VCaP (cell line): ENCODE results near the gene C5orf15.

Experiments
- H3K27ac ChIP-seq: fragments of 450-650 bp; 2 replicates; pipeline ENCODE4 v1.5.1; 2017
- TF ChIP-seq, protein P1 (sequence below): fragments of 450-650 bp; conservative IDR thresholded peaks from 2 replicates; pipeline ENCODE4 v1.5.1; 2017; ENCODE audit warnings: mild to moderate bottlenecking, moderate library complexity

The C5orf15 gene

DNA sequence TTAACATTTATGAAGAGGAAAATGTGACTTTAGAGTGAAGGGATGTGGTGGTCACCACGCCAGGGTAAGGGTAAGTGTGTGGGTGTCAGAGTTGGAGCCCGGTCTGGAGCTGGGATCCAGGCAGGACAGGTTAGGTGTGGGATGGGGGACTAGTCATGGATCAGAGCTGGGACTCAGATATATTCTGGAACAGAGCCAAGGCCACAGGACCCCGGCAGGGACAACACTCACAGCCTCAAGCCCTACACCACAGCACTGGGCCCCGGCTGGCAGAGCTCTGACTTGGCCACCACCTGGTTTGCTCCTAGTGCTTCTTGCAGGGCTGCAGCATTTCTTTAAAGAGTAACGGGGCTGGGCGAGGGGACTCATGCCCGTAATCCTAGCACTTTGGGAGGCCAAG, 47.4 kb downstream of the C5orf15 start:
- TF ChIP-seq, protein P1, sequence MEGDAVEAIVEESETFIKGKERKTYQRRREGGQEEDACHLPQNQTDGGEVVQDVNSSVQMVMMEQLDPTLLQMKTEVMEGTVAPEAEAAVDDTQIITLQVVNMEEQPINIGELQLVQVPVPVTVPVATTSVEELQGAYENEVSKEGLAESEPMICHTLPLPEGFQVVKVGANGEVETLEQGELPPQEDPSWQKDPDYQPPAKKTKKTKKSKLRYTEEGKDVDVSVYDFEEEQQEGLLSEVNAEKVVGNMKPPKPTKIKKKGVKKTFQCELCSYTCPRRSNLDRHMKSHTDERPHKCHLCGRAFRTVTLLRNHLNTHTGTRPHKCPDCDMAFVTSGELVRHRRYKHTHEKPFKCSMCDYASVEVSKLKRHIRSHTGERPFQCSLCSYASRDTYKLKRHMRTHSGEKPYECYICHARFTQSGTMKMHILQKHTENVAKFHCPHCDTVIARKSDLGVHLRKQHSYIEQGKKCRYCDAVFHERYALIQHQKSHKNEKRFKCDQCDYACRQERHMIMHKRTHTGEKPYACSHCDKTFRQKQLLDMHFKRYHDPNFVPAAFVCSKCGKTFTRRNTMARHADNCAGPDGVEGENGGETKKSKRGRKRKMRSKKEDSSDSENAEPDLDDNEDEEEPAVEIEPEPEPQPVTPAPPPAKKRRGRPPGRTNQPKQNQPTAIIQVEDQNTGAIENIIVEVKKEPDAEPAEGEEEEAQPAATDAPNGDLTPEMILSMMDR = no peak
- no peak overlapping the region for H3K27ac ChIP-seq

DNA sequence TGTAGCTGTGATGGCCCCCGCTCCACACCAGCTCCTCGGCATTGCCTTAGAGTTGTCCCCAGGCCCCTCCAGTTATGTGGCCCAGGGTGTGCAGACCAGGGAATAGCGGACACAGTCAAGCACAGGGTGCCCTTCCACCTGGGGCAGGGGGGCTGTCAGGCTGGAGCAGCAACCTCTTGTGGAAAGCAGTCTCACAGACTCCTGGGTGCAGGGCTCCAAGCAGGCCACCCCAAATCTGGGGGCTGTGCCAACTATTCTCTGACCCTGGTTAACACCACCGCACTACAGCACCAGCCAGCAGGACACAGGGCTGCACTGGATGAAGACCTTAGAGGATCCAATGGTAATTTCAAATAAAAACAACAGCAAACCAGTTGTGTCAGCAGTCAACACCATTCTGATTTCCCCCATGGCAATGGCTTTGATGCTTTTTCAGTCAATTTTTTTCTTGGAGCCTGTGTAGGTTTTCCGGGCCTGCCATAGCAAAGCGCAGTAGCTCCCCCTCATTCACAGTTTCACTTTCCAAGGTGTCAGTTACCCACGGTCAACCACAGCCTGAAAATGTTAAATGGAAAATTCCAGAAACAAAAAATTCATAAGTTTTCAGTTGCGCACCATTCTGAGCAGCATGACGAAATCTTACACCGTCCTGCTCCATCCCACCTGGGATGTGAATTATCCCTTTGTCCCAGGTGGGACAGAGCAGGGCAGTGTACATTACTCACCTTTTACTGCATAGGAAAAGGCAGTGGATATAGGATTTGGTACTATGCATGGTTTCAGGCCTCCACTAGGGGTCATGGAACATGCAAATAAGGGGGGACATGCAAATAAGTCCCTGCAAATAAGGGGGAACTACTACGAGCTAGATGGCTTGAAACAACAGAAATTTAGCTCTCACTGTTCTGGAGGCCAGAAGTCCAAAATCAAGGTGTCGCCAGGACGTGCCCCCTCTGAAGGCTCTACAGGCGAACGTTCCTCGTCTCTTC, 49.0 kb downstream of the C5orf15 start:
- TF ChIP-seq, protein P1 = no peak
- no peak overlapping the region for H3K27ac ChIP-seq

DNA sequence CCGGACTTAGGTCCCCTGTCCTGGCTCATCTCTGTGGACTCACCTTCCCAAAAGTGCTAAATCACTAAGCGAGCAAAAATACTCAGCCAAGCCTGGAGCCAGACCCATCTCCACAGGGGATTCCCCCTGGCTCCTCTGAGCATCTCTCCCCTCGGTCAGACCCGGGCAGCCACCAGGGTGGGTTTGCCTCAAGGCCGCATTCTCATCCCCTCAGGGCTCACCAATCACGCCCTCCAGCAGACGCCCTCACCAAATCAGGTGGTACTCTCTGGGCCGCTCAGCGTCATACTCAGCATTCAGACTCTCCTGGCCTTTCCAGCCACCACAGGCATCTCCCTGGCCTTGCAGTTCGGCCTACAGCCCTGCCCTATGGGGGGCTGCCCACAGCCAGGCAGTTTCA, 49.7 kb downstream of the C5orf15 start:
- TF ChIP-seq, protein P1 = no peak
- no peak overlapping the region for H3K27ac ChIP-seq

DNA sequence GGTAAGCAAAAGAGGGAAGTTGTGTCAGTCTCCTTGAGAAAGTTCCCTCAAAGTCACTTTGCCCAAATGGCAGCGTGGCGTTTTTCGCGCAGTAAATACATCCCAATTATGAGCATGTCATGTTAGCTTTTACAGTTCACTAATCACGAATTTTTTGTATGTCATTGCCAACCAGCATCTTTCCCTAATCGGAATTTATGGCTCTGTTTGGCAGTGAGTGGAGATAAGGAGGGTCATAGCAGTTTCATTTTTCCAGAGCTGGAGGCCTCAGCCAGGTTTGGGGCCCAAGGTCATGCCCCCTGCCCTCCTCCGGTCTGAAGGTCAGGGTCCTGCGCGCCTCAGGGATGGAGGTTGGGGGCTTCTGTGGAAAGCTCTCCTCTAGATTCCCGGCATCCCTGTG, 50.1 kb downstream of the C5orf15 start:
- no peak overlapping the region for H3K27ac ChIP-seq
- TF ChIP-seq, protein P1 = no peak

DNA sequence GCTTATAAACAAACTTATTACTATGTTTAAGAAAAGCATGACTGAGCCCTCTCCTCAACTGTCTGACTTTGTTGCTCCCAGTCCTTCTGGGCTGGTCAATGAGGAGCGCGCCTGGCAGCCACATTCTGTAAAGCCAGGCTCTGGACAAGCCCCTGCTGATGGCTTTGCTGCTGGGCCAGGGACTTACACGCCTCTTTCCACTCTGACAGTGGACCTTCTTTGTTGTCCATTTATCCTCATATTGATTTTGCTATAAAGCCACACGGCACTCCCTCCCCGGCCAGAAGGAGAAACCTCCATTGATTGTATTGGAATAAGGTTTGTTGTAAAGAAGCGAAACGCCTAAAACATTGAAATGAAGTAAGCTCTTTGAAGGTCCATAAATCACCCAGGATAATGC, 50.6 kb downstream of the C5orf15 start:
- no peak overlapping the region for H3K27ac ChIP-seq
- TF ChIP-seq, protein P1 = no peak

DNA sequence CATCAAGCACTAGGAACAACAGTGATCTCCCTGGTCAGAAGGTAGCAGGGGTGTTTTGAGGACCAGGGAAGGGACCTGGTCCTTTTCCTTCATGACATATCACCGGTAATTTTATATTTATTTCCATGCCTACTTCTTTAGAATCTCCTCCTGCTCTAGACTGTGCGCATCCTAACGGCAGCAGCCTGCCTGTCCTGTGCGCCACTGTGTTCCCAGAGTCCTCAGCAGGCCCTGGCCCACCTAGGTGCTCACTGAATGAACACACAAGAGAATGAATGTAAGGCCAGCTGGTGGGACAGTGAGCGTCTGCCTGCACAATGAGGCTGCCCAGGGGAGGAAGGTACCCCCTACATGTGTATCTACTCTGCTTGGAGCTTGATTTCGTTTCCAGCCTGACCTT, 51.5 kb downstream of the C5orf15 start:
- TF ChIP-seq, protein P1 = no peak

DNA sequence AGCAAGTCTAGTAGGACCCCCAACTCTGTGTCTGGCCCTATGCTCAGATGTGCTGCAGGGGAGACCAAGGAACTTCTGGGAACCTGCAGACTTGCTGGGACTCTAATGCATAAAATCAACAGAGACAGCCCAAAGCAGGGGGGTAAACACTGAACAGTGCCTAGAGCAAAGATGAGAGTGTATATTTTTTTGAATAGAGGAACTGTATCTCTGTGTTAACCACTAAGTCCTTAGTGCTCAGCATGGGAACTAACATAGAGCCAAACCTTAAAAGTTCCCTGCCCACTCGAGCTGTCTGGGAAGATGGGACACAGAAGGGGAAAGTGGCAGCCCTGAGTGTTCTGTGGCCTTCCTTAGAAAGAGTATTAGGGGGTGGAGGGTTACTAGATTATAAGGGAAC, 51.9 kb downstream of the C5orf15 start:
- TF ChIP-seq, protein P1 = no peak
- no peak overlapping the region for H3K27ac ChIP-seq

More for the DNA sequence above, 51.5 kb downstream of the C5orf15 start:
- H3K27ac ChIP-seq = no peak overlapping the region
